T-helper 2 cell (primary cell): Measurements from ENCODE around the gene BCL3.
A peak's percentile ranks its signal among the peaks of the same experiment; 100 is the strongest.

Source experiments
- DNase-seq, 5 experiments: peaks; one replicate each; pipeline versions ENCODE4 v3.0.0 to v3.0.0-alpha.2; 2012 to 2022

BCL3 gene

GRCh38 chr19:44742330-44743061 lies 6.0 kb upstream of the BCL3 start:
- DNase-seq: no peak

- no peak for DNase-seq
Observed at GRCh38 chr19:44744871-44745332, 3.6 kb upstream of the BCL3 start.

GRCh38 chr19:44745341-44745831 lies 3.1 kb upstream of the BCL3 start:
- DNase-seq: no peak

- DNase-seq: no peak
Observed at GRCh38 chr19:44745887-44746600, 2.5 kb upstream of the BCL3 start.

- no peak for DNase-seq
Observed at GRCh38 chr19:44746616-44746945, 1.9 kb upstream of the BCL3 start.

- DNase-seq: peak; percentile 84 to 93 (median 87)
Observed at GRCh38 chr19:44746946-44747738, 1.4 kb upstream of the BCL3 start.

GRCh38 chr19:44747739-44748425 lies 626 bp upstream of the BCL3 start:
- DNase-seq: peak in 2 of 5 experiments; percentile 14 to 18

GRCh38 chr19:44749292-44749691 lies 784 bp downstream of the BCL3 start:
- no peak for DNase-seq

GRCh38 chr19:44749994-44750393 lies 1.5 kb downstream of the BCL3 start:
- no peak for DNase-seq

GRCh38 chr19:44752123-44752815 lies 3.8 kb downstream of the BCL3 start:
- peak in 1 of 5 experiments; percentile 53 for DNase-seq

GRCh38 chr19:44752816-44753625 lies 4.5 kb downstream of the BCL3 start:
- DNase-seq: peak; percentile 81 to 99 (median 93)

GRCh38 chr19:44753626-44753931 lies 5.1 kb downstream of the BCL3 start:
- no peak for DNase-seq

- DNase-seq: peak in 4 of 5 experiments; percentile 33 to 81 (median 42)
Observed at GRCh38 chr19:44753932-44754749, 5.6 kb downstream of the BCL3 start.

GRCh38 chr19:44754750-44755080 lies 6.2 kb downstream of the BCL3 start:
- DNase-seq: no peak

- DNase-seq: no peak
Observed at GRCh38 chr19:44755219-44755618, 6.7 kb downstream of the BCL3 start.

- DNase-seq: no peak
Observed at GRCh38 chr19:44756089-44756562, 7.6 kb downstream of the BCL3 start.

- no peak for DNase-seq
Observed at GRCh38 chr19:44757057-44757734, 8.7 kb downstream of the BCL3 start.

GRCh38 chr19:44757735-44758505 lies 9.4 kb downstream of the BCL3 start:
- DNase-seq: no peak

GRCh38 chr19:44758596-44758995 lies 10.1 kb downstream of the BCL3 start:
- no peak for DNase-seq
